SK-N-SH (cell line): ENCODE results near the gene TMEM132D.

Experiments
- FOXJ3 ChIP-seq: sonication (generic); formaldehyde crosslinking; IDR thresholded peaks from 2 replicates; pipeline ENCODE4 v1.5.1; 2020; ENCODE audit warnings: mild to moderate bottlenecking, missing genetic modification reagents
- SMC3 ChIP-seq: IDR thresholded peaks from 2 replicates; pipeline ENCODE4 v1.6.1; 2012; ENCODE audit warnings: low read depth, low read length, improper control_type of control experiment
- TF ChIP-seq, protein P1 (sequence below): fragments of 150-350 bp; IDR thresholded peaks from 2 replicates; pipeline ENCODE4 v1.6.1; 2017; ENCODE audit warnings: antibody characterized with exemption, low read length, low read depth, borderline replicate concordance
- TF ChIP-seq, protein P2 (sequence below): fragments of 200-600 bp; sonication (generic); IDR thresholded peaks from 2 replicates; pipeline ENCODE4 v1.6.1; 2017; ENCODE audit warnings: antibody characterized with exemption, mild to moderate bottlenecking, moderate library complexity

DNA sequence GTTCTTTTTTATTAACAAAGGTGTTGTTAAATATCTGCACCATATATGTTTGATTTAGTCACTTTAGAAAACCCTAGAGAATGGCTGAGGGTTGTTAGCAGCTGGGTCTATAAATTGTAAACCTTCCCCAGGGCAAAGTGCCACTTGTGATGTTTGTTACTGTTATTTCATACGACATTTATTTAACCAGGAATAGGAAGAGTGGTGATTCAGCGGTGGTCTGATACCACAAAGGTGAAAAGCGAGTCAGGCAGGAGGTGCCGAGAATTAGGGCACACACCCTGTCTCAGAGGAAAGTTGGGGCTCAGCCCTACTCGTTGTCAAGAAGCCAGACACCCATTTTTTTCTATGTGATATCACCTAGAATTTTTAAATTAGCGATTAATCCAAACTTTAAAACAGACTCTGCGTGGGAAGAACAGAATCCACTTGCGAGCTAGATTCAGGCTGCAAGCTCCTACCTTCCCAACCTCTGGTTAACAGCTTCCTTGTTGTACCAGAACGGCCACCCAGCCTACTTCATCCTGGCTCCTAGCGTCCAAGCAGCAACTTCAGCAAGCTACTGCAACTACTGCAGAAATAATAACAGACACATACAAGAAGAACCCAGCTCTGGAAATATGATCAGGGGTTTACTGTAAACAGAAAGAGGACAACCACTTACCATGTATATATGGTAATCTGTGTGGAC is 126.7 kb downstream of the TMEM132D start:
- TF ChIP-seq, protein P1, sequence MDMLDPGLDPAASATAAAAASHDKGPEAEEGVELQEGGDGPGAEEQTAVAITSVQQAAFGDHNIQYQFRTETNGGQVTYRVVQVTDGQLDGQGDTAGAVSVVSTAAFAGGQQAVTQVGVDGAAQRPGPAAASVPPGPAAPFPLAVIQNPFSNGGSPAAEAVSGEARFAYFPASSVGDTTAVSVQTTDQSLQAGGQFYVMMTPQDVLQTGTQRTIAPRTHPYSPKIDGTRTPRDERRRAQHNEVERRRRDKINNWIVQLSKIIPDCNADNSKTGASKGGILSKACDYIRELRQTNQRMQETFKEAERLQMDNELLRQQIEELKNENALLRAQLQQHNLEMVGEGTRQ = no peak
- TF ChIP-seq FOXJ3 (CRISPR knock-in tag) (no peak), SMC3 (no peak)
- TF ChIP-seq, protein P2, sequence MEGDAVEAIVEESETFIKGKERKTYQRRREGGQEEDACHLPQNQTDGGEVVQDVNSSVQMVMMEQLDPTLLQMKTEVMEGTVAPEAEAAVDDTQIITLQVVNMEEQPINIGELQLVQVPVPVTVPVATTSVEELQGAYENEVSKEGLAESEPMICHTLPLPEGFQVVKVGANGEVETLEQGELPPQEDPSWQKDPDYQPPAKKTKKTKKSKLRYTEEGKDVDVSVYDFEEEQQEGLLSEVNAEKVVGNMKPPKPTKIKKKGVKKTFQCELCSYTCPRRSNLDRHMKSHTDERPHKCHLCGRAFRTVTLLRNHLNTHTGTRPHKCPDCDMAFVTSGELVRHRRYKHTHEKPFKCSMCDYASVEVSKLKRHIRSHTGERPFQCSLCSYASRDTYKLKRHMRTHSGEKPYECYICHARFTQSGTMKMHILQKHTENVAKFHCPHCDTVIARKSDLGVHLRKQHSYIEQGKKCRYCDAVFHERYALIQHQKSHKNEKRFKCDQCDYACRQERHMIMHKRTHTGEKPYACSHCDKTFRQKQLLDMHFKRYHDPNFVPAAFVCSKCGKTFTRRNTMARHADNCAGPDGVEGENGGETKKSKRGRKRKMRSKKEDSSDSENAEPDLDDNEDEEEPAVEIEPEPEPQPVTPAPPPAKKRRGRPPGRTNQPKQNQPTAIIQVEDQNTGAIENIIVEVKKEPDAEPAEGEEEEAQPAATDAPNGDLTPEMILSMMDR = no peak
